Measurements from ENCODE around the gene MYO9A. TPM values are rescaled to one million over a fixed set of nuclear protein-coding genes. Genes with fewer than 3 reads are reported as not detected.
"Not testable (repeated sequence)": the region's sequence is repeated elsewhere in the genome, so short reads cannot be mapped to it uniquely, and the experiment has no call there.

The MYO9A gene
- total RNA-seq, 1 donor from 2014 or later = 111 TPM

DNA sequence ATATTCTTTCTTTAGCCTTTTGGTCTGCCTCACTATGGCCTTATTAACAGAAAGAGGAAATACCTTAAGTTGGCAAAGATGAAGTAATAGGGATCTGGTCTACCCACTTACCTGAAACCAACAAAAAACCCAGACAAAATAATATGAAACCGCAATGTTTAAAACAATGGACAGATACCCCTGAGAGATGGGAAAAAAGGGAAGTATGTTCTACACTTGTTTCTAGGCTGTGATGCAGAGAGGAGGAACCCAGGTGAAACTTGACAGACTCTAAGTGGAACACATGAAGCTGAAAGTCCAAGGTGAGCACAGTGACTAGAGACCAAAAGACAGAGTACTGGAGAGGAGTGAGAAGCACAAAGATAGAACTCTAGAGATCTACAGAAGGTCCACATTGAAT, 229.2 kb downstream of the MYO9A start:
- no peak overlapping the region for H3K4me3 Mint-ChIP-seq (ENCODE audit: unreplicated experiment)
- TF ChIP-seq, protein P1, sequence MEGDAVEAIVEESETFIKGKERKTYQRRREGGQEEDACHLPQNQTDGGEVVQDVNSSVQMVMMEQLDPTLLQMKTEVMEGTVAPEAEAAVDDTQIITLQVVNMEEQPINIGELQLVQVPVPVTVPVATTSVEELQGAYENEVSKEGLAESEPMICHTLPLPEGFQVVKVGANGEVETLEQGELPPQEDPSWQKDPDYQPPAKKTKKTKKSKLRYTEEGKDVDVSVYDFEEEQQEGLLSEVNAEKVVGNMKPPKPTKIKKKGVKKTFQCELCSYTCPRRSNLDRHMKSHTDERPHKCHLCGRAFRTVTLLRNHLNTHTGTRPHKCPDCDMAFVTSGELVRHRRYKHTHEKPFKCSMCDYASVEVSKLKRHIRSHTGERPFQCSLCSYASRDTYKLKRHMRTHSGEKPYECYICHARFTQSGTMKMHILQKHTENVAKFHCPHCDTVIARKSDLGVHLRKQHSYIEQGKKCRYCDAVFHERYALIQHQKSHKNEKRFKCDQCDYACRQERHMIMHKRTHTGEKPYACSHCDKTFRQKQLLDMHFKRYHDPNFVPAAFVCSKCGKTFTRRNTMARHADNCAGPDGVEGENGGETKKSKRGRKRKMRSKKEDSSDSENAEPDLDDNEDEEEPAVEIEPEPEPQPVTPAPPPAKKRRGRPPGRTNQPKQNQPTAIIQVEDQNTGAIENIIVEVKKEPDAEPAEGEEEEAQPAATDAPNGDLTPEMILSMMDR (IDR thresholded peaks at IDR 0.05; ENCODE audit: partially characterized antibody, unreplicated experiment) = no peak
- no peaks in the 10 kb centered on the region for H3K27me3 Mint-ChIP-seq (ENCODE audit: unreplicated experiment)
- no peaks in the 10 kb centered on the region for H3K4me1 Mint-ChIP-seq (ENCODE audit: low read depth, unreplicated experiment)
- peaks cover 3% of the 10 kb centered on the region for H3K36me3 Mint-ChIP-seq (ENCODE audit: unreplicated experiment)
- H3K9me3 Mint-ChIP-seq (ENCODE audit: unreplicated experiment) = peaks cover 4% of the 10 kb centered on the region
- no peak overlapping the region for H3K27ac Mint-ChIP-seq (ENCODE audit: unreplicated experiment)
- no peak for DNase-seq

DNA sequence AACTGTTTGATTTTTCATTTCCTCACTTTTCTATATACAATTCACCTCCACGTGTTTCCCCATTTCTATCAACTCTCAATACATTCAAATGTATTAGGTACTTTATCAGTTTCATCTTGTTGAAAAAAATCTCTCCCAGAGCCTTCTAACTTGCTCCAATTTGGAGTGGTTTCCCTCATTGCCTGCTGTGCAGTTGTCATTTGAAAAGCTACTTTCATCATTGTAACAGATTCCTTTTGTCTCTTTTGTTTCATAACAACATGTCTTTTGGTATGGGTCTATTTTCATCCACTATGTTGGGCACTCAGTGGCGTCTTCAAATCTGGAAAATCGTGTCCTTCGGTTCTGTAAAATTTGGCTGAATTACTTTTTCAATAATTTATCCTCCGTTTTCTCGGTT, 232.6 kb downstream of the MYO9A start:
- Mint-ChIP-seq H3K4me1 (ENCODE audit: low read depth, unreplicated experiment) (no peaks in the 10 kb centered on the region), H3K36me3 (ENCODE audit: unreplicated experiment) (no peaks in the 10 kb centered on the region), H3K9me3 (ENCODE audit: unreplicated experiment) (peaks cover 4% of the 10 kb centered on the region), H3K27ac (ENCODE audit: unreplicated experiment) (no peak overlapping the region), H3K4me3 (ENCODE audit: unreplicated experiment) (no peak overlapping the region), H3K27me3 (ENCODE audit: unreplicated experiment) (no peaks in the 10 kb centered on the region)
- TF ChIP-seq, protein P1 (IDR thresholded peaks at IDR 0.05; ENCODE audit: partially characterized antibody, unreplicated experiment) = no peak
- DNase-seq = no peak

DNA sequence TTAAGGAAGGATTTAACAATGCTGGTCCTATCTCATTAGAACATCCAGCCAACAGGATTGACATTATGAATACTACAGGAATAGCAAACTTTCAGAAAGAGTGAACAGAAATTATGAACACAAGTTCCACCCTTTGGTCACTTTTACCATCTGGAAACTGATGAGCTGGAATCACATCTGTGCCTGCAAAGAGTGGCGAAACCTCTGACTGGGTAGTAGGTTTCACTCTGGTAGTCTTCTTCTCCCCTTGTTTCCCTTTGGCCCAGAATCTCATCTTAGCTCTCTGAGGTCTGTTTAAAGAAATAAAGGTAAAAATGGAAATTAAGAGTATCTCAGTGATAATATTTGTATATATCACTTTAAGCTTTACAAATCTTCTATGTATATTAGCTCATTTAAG, 234.5 kb downstream of the MYO9A start:
- TF ChIP-seq, protein P1 (IDR thresholded peaks at IDR 0.05; ENCODE audit: partially characterized antibody, unreplicated experiment) = no peak
- no peaks in the 10 kb centered on the region for H3K36me3 Mint-ChIP-seq (ENCODE audit: unreplicated experiment)
- H3K4me3 Mint-ChIP-seq (ENCODE audit: unreplicated experiment) = no peak overlapping the region
- no peaks in the 10 kb centered on the region for H3K9me3 Mint-ChIP-seq (ENCODE audit: unreplicated experiment)
- no peak overlapping the region for H3K27ac Mint-ChIP-seq (ENCODE audit: unreplicated experiment)
- H3K4me1 Mint-ChIP-seq (ENCODE audit: low read depth, unreplicated experiment) = no peaks in the 10 kb centered on the region
- H3K27me3 Mint-ChIP-seq (ENCODE audit: unreplicated experiment) = no peaks in the 10 kb centered on the region
- DNase-seq = no peak

DNA sequence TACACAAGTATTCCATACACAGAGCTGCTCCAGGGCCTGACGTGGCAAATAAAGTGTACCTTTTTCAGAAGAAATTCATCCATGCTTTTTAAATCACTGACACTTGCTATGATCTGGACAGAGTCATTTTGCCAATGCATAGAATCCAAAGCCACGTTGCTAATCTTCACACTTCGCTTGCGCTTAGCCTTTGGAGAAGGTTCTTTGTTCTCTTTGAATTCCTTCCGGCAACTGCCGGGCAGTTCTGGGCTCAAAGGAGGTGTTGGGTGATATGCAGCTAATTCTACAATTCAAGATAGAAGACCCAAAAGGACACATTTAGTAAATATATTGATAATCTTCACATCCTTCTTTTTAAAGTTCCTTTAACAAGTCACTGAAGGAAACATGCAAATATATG, 237.7 kb downstream of the MYO9A start:
- Mint-ChIP-seq H3K27me3 (ENCODE audit: unreplicated experiment) (no peaks in the 10 kb centered on the region), H3K4me1 (ENCODE audit: low read depth, unreplicated experiment) (no peaks in the 10 kb centered on the region), H3K36me3 (ENCODE audit: unreplicated experiment) (no peaks in the 10 kb centered on the region), H3K9me3 (ENCODE audit: unreplicated experiment) (no peaks in the 10 kb centered on the region), H3K4me3 (ENCODE audit: unreplicated experiment) (no peak overlapping the region), H3K27ac (ENCODE audit: unreplicated experiment) (no peak overlapping the region)
- no peak for DNase-seq
- TF ChIP-seq, protein P1 (IDR thresholded peaks at IDR 0.05; ENCODE audit: partially characterized antibody, unreplicated experiment) = no peak

DNA sequence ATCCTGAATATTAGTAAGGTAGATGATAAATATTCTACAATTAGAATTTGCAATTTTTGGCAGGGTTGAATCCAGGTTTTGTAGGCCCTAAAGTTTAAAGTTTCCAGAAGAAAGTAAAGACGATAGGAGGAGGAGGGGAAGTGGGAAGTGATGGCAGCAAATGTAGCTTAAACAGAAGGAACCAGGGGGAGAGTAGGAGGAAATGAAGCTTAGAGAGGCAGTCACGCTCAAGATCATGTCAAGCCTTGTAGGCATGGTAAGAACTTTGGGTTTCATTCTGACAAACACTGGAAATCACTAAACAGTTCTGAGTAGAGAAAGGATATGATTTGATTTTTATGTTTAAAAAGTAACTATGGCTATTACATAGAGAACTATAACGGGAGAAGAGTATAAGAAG, 243.7 kb downstream of the MYO9A start:
- no peak for DNase-seq
- TF ChIP-seq, protein P1 (IDR thresholded peaks at IDR 0.05; ENCODE audit: partially characterized antibody, unreplicated experiment) = no peak
- Mint-ChIP-seq H3K27ac (ENCODE audit: unreplicated experiment) (no peak overlapping the region), H3K27me3 (ENCODE audit: unreplicated experiment) (peaks cover 1% of the 10 kb centered on the region), H3K9me3 (ENCODE audit: unreplicated experiment) (no peaks in the 10 kb centered on the region), H3K4me3 (ENCODE audit: unreplicated experiment) (no peak overlapping the region), H3K4me1 (ENCODE audit: low read depth, unreplicated experiment) (no peaks in the 10 kb centered on the region), H3K36me3 (ENCODE audit: unreplicated experiment) (no peaks in the 10 kb centered on the region)

DNA sequence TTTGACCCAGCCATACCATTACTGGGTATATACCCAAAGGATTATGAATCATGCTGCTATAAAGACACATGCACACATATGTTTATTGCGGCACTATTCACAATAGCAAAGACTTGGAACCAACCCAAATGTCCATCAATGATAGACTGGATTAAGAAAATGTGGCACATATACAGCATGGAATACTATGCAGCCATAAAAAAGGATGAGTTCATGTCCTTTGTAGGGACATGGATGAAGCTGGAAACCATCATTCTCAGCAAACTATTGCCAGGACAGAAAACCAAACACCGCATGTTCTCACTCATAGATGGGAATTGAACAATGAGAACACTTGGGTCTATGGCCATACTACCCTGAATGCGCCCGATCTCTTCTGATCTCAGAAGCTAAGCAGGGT, 259.7 kb downstream of the MYO9A start:
- H3K27ac Mint-ChIP-seq (ENCODE audit: unreplicated experiment); DNase-seq; H3K36me3 Mint-ChIP-seq (ENCODE audit: unreplicated experiment); H3K27me3 Mint-ChIP-seq (ENCODE audit: unreplicated experiment); H3K9me3 Mint-ChIP-seq (ENCODE audit: unreplicated experiment); H3K4me1 Mint-ChIP-seq (ENCODE audit: low read depth, unreplicated experiment); H3K4me3 Mint-ChIP-seq (ENCODE audit: unreplicated experiment): not testable (repeated sequence)
